ENCODE measurements around the gene DNMT3A.

Gene DNMT3A

GRCh38 chr2:25240636-25241035, 101.1 kb downstream of the DNMT3A start:
- DNase-seq (ENCODE audit: low read depth, low spot score), result no peak
- H3K4me3 ChIP-seq (ENCODE audit: low read depth, low read length), result no peak overlapping the region
- in situ Hi-C loops (cut with HindIII; ENCODE audit: low sequenced_read_pairs), result no loop called here
- no peak for TF ChIP-seq CTCF (IDR thresholded peaks at IDR 0.05; ENCODE audit: low read depth, low read length)

GRCh38 chr2:25238920-25239319, 102.8 kb downstream of the DNMT3A start:
- TF ChIP-seq CTCF (IDR thresholded peaks at IDR 0.05; ENCODE audit: low read depth, low read length), result no peak
- in situ Hi-C loops (cut with HindIII; ENCODE audit: low sequenced_read_pairs), result no loop called here
- no peak for DNase-seq (ENCODE audit: low read depth, low spot score)
- no peak overlapping the region for H3K4me3 ChIP-seq (ENCODE audit: low read depth, low read length)

DNA sequence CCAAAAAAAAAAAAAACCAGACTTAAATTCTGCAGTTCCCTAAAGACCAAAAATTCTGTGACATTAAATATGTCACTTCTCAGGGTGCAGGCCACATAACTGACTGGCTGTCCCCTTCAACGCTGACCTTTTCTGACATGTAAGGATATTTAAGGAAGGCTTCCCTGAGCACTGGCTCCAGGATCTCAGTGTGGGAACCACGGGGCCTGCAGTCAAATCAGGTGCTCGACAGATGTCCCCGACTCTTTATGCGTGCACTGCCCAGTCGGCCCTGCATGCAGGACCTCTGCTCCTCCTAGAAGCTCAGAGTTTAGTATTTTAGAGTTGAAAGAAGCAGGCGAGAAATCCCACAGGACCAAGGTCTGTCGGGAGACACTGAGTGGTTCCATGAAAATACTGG, 104.0 kb downstream of the DNMT3A start:
- H3K4me3 ChIP-seq (ENCODE audit: low read depth, low read length), result no peak overlapping the region
- TF ChIP-seq CTCF (IDR thresholded peaks at IDR 0.05; ENCODE audit: low read depth, low read length), result no peak
- no peak for DNase-seq (ENCODE audit: low read depth, low spot score)
- in situ Hi-C loops (cut with HindIII; ENCODE audit: low sequenced_read_pairs), result no loop called here

DNA sequence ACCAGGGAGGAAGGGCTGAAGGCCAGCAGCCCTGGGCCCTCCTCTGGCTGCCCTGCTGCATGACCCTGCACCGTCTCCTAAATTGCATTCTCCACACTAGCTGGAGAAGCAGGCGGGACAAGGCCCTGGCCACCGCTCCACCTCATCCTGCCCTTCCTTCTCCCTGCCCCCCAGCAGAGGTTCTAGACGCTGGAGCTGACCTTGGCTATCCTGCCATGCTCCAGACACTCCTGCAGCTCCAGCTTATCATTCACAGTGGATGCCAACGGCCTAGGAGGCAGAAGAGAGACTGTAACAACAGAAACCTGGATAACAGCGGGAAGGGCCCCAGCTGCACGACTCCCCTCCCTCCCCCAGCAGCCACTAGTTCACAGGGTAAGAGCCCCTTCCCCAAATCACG, 105.0 kb downstream of the DNMT3A start:
- in situ Hi-C loops (cut with HindIII; ENCODE audit: low sequenced_read_pairs), result no loop called here
- no peak for DNase-seq (ENCODE audit: low read depth, low spot score)
- H3K4me3 ChIP-seq (ENCODE audit: low read depth, low read length), result no peak overlapping the region
- TF ChIP-seq CTCF (IDR thresholded peaks at IDR 0.05; ENCODE audit: low read depth, low read length), result no peak

GRCh38 chr2:25234738-25235137, 107.0 kb downstream of the DNMT3A start:
- in situ Hi-C loops (cut with HindIII; ENCODE audit: low sequenced_read_pairs), result no loop called here
- H3K4me3 ChIP-seq (ENCODE audit: low read depth, low read length), result no peak overlapping the region
- DNase-seq (ENCODE audit: low read depth, low spot score), result no peak
- TF ChIP-seq CTCF (IDR thresholded peaks at IDR 0.05; ENCODE audit: low read depth, low read length), result no peak

GRCh38 chr2:25233916-25234605, 107.7 kb downstream of the DNMT3A start:
- TF ChIP-seq CTCF (IDR thresholded peaks at IDR 0.05; ENCODE audit: low read depth, low read length), result no peak
- DNase-seq (ENCODE audit: low read depth, low spot score), result no peak
- no peak overlapping the region for H3K4me3 ChIP-seq (ENCODE audit: low read depth, low read length)
- in situ Hi-C loops (cut with HindIII; ENCODE audit: low sequenced_read_pairs), result no loop called here

All from astrocyte of the spinal cord (primary cell).